Measurements from ENCODE around the gene TLE1. TPM values are rescaled to one million over a fixed set of nuclear protein-coding genes. Genes with fewer than 3 reads are reported as not detected.

Gene TLE1
- total and polyA plus RNA-seq, 2 experiments from 2014 or later: 2.1 to 3.4 TPM

- TF ChIP-seq, protein P1, sequence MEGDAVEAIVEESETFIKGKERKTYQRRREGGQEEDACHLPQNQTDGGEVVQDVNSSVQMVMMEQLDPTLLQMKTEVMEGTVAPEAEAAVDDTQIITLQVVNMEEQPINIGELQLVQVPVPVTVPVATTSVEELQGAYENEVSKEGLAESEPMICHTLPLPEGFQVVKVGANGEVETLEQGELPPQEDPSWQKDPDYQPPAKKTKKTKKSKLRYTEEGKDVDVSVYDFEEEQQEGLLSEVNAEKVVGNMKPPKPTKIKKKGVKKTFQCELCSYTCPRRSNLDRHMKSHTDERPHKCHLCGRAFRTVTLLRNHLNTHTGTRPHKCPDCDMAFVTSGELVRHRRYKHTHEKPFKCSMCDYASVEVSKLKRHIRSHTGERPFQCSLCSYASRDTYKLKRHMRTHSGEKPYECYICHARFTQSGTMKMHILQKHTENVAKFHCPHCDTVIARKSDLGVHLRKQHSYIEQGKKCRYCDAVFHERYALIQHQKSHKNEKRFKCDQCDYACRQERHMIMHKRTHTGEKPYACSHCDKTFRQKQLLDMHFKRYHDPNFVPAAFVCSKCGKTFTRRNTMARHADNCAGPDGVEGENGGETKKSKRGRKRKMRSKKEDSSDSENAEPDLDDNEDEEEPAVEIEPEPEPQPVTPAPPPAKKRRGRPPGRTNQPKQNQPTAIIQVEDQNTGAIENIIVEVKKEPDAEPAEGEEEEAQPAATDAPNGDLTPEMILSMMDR (IDR thresholded peaks at IDR 0.05; ENCODE audit: low read depth, low read length): no peak
- H3K27ac ChIP-seq: no peak overlapping the region
- DNase-seq (ENCODE audit: low read depth in 1 of 2, low spot score in 1 of 2): no peak
- H3K36me3 ChIP-seq: no peaks in the 10 kb centered on the region
- H3K4me1 ChIP-seq (ENCODE audit: low read depth): no peaks in the 10 kb centered on the region
- H3K27me3 ChIP-seq: peaks cover 35% of the 10 kb centered on the region
- no peaks in the 10 kb centered on the region for H3K9me3 ChIP-seq (ENCODE audit: low read depth)
- no peak overlapping the region for H3K4me3 ChIP-seq
These were observed 32.9 kb upstream of the TLE1 start for GRCh38 chr9:81722277-81722676.

DNA sequence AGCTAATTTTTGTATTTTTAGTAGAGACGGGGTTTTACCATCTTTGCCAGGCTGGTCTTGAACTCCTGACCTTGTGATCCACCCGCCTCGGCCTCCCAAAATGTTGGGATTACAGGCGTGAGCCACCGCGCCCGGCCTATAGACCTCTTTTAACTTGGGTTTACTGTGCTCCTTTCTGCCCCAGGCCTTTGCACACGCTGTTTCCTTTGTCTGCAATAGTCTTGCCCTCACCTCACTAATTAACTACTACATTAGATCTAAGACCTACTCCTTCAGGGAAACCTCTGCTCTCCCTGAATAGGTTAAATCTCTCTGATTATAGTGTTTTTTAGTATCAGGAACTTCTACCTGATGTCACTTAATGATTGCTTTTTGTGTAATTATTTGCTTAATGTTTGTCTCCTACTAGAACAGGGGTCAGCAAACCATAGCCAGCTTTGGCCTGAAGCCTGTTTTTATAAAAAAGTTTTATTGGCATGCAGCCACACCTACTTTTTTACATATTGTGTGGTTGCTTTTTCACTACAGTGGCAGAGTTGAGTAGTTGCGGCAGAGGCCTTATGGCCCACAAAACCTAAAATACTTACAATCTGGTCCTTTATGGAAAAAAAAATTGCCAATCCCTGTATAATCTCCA lies 31.2 kb upstream of the TLE1 start:
- DNase-seq (ENCODE audit: low read depth in 1 of 2, low spot score in 1 of 2): no peak
- H3K4me3 ChIP-seq: no peak overlapping the region
- no peaks in the 10 kb centered on the region for H3K36me3 ChIP-seq
- TF ChIP-seq, protein P1 (IDR thresholded peaks at IDR 0.05; ENCODE audit: low read depth, low read length): no peak
- no peaks in the 10 kb centered on the region for H3K4me1 ChIP-seq (ENCODE audit: low read depth)
- no peak overlapping the region for H3K27ac ChIP-seq
- no peaks in the 10 kb centered on the region for H3K9me3 ChIP-seq (ENCODE audit: low read depth)
- peaks cover 51% of the 10 kb centered on the region for H3K27me3 ChIP-seq

DNA sequence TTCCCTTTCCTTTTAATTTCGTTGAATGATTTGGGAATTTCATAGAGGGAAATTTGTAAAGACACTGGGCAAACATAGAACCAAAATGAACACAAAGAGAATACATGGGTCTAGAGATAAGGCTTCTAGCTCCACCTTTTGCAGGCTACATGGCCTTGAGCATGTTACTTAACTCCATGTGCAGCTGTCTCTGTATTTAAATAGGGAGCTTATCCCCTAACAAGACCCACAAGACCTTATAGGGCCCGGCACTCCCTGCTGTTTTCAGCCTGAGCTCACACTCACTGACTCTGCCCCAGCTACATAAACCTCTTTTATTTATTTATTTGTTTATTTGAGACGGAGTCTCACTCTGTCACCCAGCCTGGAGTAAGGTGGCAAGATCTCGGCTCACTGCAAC lies 30.6 kb upstream of the TLE1 start:
- no peak for DNase-seq (ENCODE audit: low read depth in 1 of 2, low spot score in 1 of 2)
- Histone ChIP-seq H3K4me1 (ENCODE audit: low read depth) (no peaks in the 10 kb centered on the region), H3K4me3 (no peak overlapping the region), H3K9me3 (ENCODE audit: low read depth) (no peaks in the 10 kb centered on the region), H3K27me3 (peaks cover 51% of the 10 kb centered on the region), H3K36me3 (no peaks in the 10 kb centered on the region), H3K27ac (no peak overlapping the region)
- TF ChIP-seq, protein P1 (IDR thresholded peaks at IDR 0.05; ENCODE audit: low read depth, low read length): no peak

GRCh38 chr9:81718244-81718643 lies 28.9 kb upstream of the TLE1 start:
- H3K27me3 ChIP-seq: peaks cover 56% of the 10 kb centered on the region
- H3K9me3 ChIP-seq (ENCODE audit: low read depth): no peaks in the 10 kb centered on the region
- TF ChIP-seq, protein P1 (IDR thresholded peaks at IDR 0.05; ENCODE audit: low read depth, low read length): no peak
- DNase-seq (ENCODE audit: low read depth in 1 of 2, low spot score in 1 of 2): no peak
- no peak overlapping the region for H3K4me3 ChIP-seq
- no peaks in the 10 kb centered on the region for H3K4me1 ChIP-seq (ENCODE audit: low read depth)
- H3K27ac ChIP-seq: no peak overlapping the region
- no peaks in the 10 kb centered on the region for H3K36me3 ChIP-seq

- Histone ChIP-seq H3K27me3 (peaks cover 61% of the 10 kb centered on the region), H3K4me3 (no peak overlapping the region), H3K36me3 (no peaks in the 10 kb centered on the region), H3K4me1 (ENCODE audit: low read depth) (no peaks in the 10 kb centered on the region), H3K27ac (no peak overlapping the region), H3K9me3 (ENCODE audit: low read depth) (no peaks in the 10 kb centered on the region)
- TF ChIP-seq, protein P1 (IDR thresholded peaks at IDR 0.05; ENCODE audit: low read depth, low read length): no peak
- no peak for DNase-seq (ENCODE audit: low read depth in 1 of 2, low spot score in 1 of 2)
These were observed 28.4 kb upstream of the TLE1 start for GRCh38 chr9:81717747-81718077.
